Aorta (tissue), 5 donors: ENCODE measurements around the gene AASS. TPM values are rescaled to one million over a fixed set of nuclear protein-coding genes. Genes with fewer than 3 reads are reported as not detected.
"Not testable (repeated sequence)": the region's sequence is repeated elsewhere in the genome, so short reads cannot be mapped to it uniquely, and the experiment has no call there.

Experiments
- ATAC-seq: fragments of 200-7000 bp; cut with Tn5 transposase; one replicate; pipeline ENCODE4 v1.9.1; 2022; ENCODE audit warnings: moderate library complexity; ENCODE audit not compliant: low FRiP score
- DNase-seq, 2 donors: peaks; one replicate each; pipeline ENCODE4 v3.0.0-alpha.2; 2020
- H3K27ac ChIP-seq, 2 donors: one replicate each; pipeline ENCODE4 v1.5.1; 2013; ENCODE audit warnings: low read length in 2 of 2, mild to moderate bottlenecking in 2 of 2, moderate library complexity in 2 of 2, control low read depth in 1 of 2, inconsistent platforms in 1 of 2, low read depth in 1 of 2
- H3K27me3 ChIP-seq, 2 donors: one replicate each; pipeline ENCODE4 v1.6.1; 2013; ENCODE audit warnings: control low read depth in 1 of 2, low read length in 1 of 2, mild to moderate bottlenecking in 1 of 2, moderate library complexity in 1 of 2; ENCODE audit not compliant: insufficient read depth in 2 of 2, control insufficient read depth in 1 of 2
- H3K36me3 ChIP-seq, 2 donors: one replicate each; pipeline ENCODE4 v1.6.1; 2013; ENCODE audit warnings: control low read depth in 1 of 2, low read length in 1 of 2, mild to moderate bottlenecking in 1 of 2; ENCODE audit not compliant: insufficient read depth in 2 of 2, control insufficient read depth in 1 of 2
- H3K4me1 ChIP-seq, 2 donors: one replicate each; pipeline ENCODE4 v1.6.1; 2013; ENCODE audit warnings: low read length in 2 of 2, control low read depth in 1 of 2, mild to moderate bottlenecking in 1 of 2, moderate library complexity in 1 of 2; ENCODE audit not compliant: insufficient read depth in 2 of 2, control insufficient read depth in 1 of 2
- H3K4me3 ChIP-seq, 2 donors: one replicate each; pipeline ENCODE4 v1.5.1; 2013; ENCODE audit warnings: low read length in 2 of 2, control low read depth in 1 of 2, mild to moderate bottlenecking in 1 of 2
- H3K9me3 ChIP-seq: one replicate; pipeline ENCODE4 v1.6.1; 2013; ENCODE audit warnings: mild to moderate bottlenecking, low read length; ENCODE audit not compliant: control insufficient read depth
- WGBS, 2 donors: extraction: QIAGEN DNeasy Blood & Tissue Kit; methylation state at CpG; one replicate each; pipeline ENCODE4 v1.1.7; 2013; 5-methylcytosine and 5-hydroxymethylcytosine counted together
- intact Hi-C, 2 donors: fragments of 100-400 bp; cut with DNase I; formaldehyde crosslinking; loops; one replicate each; pipeline versions ENCODE4 v1.14.2 to v1.15.0; 2022
- polyA plus RNA-seq, 2 donors: library from polyadenylated mRNA; stranded (reverse); fragments of 200-250 nt; gene quantifications; one replicate each; pipeline ENCODE4 v1.2.3, GENCODE V29; 2013
- total RNA-seq, 2 donors: library from RNA; stranded (reverse); fragmentation: NEBNext Ultra II Directional; extraction: Animal tissue kit (Norgen Biotek cat#: 25700); gene quantifications; one replicate each; pipeline ENCODE4 v1.2.1, GENCODE V29; 2021
- donor health status: healthy with polysubstance abuse.
- donor health status: Bipolar disorder and iron deficiency.
- donor health status: DM: no; HTN: no; CAD: no.
- donor health status: DM: no; HTN: no; CAD: no.
- donor health status: DM: yes; HTN: yes; CAD: no.

AASS gene
- total and polyA plus RNA-seq, 4 donors, result 4.3 to 42.4 (median 34.3) TPM

DNA sequence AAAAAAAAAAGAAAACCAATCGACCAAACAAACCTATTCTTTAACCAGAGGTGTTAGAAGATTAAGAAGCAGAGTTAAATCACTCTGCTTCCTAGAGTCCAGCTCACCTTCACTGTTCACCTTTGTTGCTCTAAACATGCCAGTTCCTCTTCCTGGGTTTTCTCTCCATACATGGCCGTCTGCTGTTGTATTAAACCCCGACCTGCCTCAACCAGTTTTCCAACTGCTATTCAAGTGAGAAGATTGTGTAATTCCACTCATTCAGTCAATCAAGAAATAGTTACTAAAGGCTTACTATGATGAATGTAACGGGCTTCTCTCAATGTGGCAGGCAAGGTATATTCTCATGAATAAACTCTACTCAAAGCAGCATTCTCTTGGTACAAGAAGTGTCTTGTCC lies 8.8 kb downstream of the AASS start:
- Histone ChIP-seq H3K4me1 (no peaks in the 10 kb centered on the region), H3K4me3 (no peak overlapping the region), H3K27me3 (no peaks in the 10 kb centered on the region), H3K36me3 (no peaks in the 10 kb centered on the region), H3K9me3 (no peaks in the 10 kb centered on the region), H3K27ac (no peak overlapping the region)
- 93 to 96% methylated on average over 4 of the region's 4 CpGs for WGBS, 2 donors
- DNase-seq (no peak), ATAC-seq (no peak)
- intact Hi-C loops, result no loop called here

DNA sequence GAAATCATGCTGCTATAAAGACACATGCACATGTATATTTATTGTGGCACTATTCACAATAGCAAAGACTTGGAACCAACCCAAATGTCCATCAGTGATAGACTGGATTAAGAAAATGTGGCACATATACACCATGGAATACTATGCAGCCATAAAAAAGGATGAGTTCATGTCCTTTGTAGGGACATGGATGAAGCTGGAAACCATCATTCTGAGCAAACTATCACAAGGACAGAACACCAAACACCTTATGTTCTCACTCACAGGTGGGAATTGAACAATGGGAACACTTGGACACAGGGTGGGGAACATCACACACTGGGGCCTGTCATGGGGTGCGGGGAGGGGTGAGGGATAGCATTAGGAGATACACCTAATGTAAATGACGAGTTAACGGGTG lies 9.3 kb downstream of the AASS start:
- DNase-seq, H3K4me3 ChIP-seq, H3K27ac ChIP-seq, ATAC-seq, intact Hi-C loops, H3K9me3 ChIP-seq, H3K4me1 ChIP-seq, H3K27me3 ChIP-seq, H3K36me3 ChIP-seq: not testable (repeated sequence)
- 97 to 98% methylated on average over 3 of the region's 3 CpGs for WGBS, 2 donors

DNA sequence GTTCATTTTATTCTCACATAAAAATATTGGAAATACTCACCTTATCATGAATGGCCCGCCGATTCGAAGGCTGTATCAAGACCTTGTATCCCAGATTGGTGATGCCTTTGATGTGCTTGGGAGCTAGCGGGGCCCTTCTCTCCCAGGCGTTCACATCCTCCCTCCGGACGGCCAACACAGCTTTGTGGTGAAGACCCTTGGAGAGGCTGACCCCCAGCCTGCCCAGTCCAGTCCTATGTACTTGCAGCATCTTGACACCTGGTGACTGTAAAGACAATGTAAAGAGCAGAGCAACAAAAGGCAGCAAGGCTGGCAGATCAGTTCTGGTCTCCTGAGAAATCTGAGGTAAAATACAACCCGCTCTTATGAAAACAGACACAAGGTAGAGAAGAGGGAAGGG lies 10.6 kb downstream of the AASS start:
- no peak overlapping the region for H3K27ac ChIP-seq
- DNase-seq (no peak), ATAC-seq (no peak)
- intact Hi-C loops, result no loop called here
- WGBS, 2 donors, result 93 to 96% methylated on average over 8 of the region's 8 CpGs
- no peak overlapping the region for H3K4me3 ChIP-seq
- H3K9me3 ChIP-seq, result no peaks in the 10 kb centered on the region
- H3K4me1 ChIP-seq, result no peaks in the 10 kb centered on the region
- no peaks in the 10 kb centered on the region for H3K27me3 ChIP-seq
- no peaks in the 10 kb centered on the region for H3K36me3 ChIP-seq

DNA sequence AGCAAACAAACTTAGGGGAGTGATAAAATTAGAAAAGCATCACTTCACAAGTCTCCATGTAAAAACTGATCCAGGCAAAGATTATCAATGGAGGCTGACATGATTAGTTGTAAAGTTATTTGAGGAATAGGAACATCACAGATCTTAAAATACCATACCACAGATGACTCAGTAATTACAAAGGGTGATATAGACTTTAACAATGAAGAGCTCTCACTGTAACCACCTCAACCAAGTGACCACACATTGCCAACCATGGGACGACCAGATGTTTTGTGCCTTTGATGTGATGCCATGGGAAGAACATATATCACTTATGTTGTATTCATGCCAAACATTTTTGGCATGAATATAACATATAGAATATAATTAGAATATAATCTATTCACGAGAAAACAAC lies 11.7 kb downstream of the AASS start:
- WGBS, 2 donors, result 55 to 75% methylated on average over 2 of the region's 2 CpGs
- no peaks in the 10 kb centered on the region for H3K9me3 ChIP-seq
- H3K27me3 ChIP-seq, result no peaks in the 10 kb centered on the region
- H3K4me1 ChIP-seq, result no peaks in the 10 kb centered on the region
- no peak for DNase-seq
- H3K27ac ChIP-seq, result no peak overlapping the region
- no peaks in the 10 kb centered on the region for H3K36me3 ChIP-seq
- intact Hi-C loops, result no loop called here
- no peak overlapping the region for H3K4me3 ChIP-seq
- no peak for ATAC-seq

DNA sequence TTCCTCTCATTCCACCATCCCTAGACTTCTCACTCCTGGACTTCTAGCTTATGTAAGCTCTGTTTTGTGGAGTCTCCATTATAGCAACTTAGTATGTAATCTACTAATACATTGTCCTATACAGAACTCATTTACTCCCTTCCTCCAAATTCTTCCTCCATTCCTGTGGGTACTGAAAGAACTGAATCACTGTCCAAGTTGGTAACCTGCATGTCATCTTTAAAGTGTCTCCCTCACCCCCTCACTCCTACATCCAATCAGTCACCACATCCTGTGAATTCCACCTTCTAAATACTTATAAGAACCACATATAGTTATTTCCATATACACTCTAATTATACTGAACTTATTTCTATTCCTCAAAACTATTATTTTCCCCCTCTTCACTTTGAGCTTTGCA lies 20.3 kb downstream of the AASS start:
- no peaks in the 10 kb centered on the region for H3K27me3 ChIP-seq
- H3K4me3 ChIP-seq, result no peak overlapping the region
- intact Hi-C loops, result no loop called here
- peaks cover 2% of the 10 kb centered on the region in 2 donors for H3K36me3 ChIP-seq
- H3K9me3 ChIP-seq, result no peaks in the 10 kb centered on the region
- no peak for ATAC-seq
- H3K27ac ChIP-seq, result no peak overlapping the region
- no peaks in the 10 kb centered on the region for H3K4me1 ChIP-seq
- DNase-seq, result no peak

DNA sequence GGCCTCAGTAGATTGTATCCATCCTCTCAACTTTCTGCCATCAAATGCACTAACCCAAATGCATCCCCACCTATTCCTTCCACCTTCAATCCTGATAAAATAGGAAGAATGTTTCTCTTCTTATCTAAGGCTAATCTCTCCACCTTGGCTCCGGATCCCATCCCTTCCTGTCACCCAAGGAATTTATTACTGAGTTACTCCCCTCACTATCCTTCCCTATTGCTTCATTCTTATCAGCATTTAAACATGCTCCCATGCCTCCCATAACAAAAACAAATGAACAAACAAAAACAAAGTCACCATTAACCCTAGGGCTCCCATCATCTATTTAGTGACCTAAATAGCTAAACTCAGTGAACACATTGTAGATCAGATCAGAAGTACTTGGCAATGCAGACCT lies 25.3 kb downstream of the AASS start:
- intact Hi-C loops, result no loop called here
- Histone ChIP-seq H3K27ac (no peak overlapping the region), H3K27me3 (no peaks in the 10 kb centered on the region), H3K9me3 (no peaks in the 10 kb centered on the region), H3K4me3 (no peak overlapping the region), H3K4me1 (no peaks in the 10 kb centered on the region), H3K36me3 (peaks cover 6 to 7% of the 10 kb centered on the region in 2 donors)
- no peak for DNase-seq
- no peak for ATAC-seq
- WGBS, 2 donors, result 75 to 80% methylated on average over 1 of the region's 1 CpG

DNA sequence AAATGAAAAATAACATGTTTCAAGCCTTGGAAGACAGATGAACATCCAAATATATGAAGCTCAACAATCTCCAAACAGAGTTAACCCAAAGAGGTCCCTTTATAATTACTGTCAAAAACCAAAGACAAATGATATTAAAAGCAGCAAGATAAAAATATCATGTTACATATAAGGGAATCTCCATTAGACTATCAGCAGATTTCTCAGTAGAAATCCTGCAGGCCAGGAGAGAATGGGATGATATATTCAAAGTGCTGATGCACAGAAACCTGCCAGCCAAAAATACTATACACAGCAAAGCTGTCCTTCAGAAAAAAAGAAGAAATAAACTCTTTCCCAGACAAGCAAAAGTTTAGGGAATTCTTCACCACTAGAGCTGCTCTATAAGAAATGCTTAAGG lies 41.0 kb downstream of the AASS start:
- H3K27me3 ChIP-seq, result no peaks in the 10 kb centered on the region
- DNase-seq (no peak), ATAC-seq (no peak)
- H3K36me3 ChIP-seq, result no peaks in the 10 kb centered on the region
- no peaks in the 10 kb centered on the region for H3K4me1 ChIP-seq
- intact Hi-C loops, result no loop called here
- H3K9me3 ChIP-seq, result peaks cover 1% of the 10 kb centered on the region
- no peak overlapping the region for H3K4me3 ChIP-seq
- H3K27ac ChIP-seq, result no peak overlapping the region

DNA sequence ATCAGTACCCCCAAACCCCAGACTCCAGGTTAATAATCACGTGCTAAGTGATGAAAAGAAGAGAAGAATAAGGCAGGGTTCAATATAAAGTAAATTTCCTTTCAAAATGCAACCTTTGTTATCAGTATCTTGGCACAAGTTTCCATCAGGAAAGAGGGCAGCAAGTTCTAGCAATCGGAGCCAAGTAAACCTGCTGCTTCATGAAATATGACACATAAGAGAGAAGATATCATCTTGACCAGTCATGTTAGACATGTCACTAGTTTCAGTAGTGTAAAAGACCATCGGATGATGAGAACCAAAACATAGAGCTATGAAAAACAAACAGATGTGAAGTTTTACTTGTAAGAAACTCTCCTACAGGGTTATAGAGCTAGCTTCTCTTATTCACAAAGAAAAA lies 44.0 kb downstream of the AASS start:
- Histone ChIP-seq H3K4me3 (no peak overlapping the region), H3K36me3 (no peaks in the 10 kb centered on the region), H3K9me3 (no peaks in the 10 kb centered on the region), H3K4me1 (no peaks in the 10 kb centered on the region), H3K27me3 (no peaks in the 10 kb centered on the region), H3K27ac (no peak overlapping the region)
- DNase-seq, result no peak
- intact Hi-C loops, result no loop called here
- WGBS, 2 donors, result 80 to 88% methylated on average over 3 of the region's 3 CpGs
- ATAC-seq, result no peak

DNA sequence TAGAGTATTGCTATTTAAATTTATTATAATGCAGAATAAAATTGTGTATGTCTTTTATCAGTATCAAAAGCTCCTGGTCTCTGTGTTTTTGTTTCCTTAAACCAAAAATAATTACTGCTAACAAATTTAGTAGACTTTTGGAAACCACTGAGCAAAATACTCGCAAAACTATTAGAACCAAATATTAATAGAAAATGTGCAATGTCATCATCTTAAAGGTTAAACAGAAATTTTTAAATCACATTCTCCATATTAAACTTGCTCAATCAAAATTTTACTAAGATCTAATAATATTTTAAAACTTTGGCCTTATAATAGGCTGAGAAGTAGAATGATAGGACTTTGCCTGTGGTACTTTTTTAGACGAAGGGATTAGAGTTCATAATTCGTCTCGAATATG lies 48.4 kb downstream of the AASS start:
- no peak for ATAC-seq
- intact Hi-C loops, result loop anchor here in 1 of 2 donors (10.0 kb wide), 1 partner anchor 439 kb away; no protein-coding TSS in a partner anchor
- Histone ChIP-seq H3K36me3 (no peaks in the 10 kb centered on the region), H3K27ac (no peak overlapping the region), H3K4me1 (no peaks in the 10 kb centered on the region), H3K4me3 (no peak overlapping the region), H3K9me3 (no peaks in the 10 kb centered on the region), H3K27me3 (no peaks in the 10 kb centered on the region)
- 72 to 83% methylated on average over 4 of the region's 4 CpGs for WGBS, 2 donors
- DNase-seq, result no peak
